CD4-positive, alpha-beta T cell treated with Interferon alpha-2 for 1 hour (primary cell): ENCODE results near the gene SLC12A9.

ENCODE experiments used
- DNase-seq, 2 donors: peaks; one replicate each; pipeline ENCODE4 v3.0.0-alpha.2; 2020 to 2022

The SLC12A9 gene

DNA sequence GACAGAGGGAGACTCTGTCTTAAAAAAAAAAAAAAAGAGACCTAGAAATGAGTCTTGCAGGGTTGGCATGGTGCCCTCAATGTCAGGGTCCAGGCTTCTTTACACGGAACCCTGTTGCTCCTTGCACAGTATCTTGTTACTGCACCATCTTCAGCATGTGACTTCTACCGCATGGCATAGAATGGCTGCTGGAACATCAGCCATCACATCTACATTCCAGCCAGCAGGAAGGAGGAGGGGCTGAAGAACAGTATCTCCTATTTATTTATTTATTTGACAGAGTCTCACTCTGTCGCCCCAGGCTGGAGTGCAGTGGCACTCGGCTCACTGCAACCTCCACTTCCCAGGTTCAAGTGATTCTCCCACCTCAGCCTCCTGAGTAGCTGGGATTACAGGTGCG lies 46.9 kb downstream of the SLC12A9 start:
- DNase-seq, result no peak

DNA sequence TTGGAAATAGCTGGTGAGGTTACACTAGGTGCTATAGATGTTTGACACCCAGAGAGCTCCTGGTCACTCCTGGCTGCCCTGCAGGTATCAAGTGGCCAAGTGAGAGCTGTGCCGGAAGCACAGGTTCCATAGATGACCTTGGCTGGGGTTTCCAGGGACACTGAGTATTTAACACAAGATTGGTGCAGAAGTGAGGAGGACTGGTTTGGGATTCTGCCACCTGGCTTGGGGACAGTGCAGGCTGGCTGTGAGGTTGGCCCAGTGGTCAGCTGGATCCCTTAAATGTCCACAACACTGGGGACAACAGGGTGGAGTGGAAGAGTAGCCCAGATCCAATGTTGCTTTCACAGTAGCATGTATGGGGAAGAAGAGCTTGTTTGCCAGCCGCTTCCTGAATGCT lies 48.5 kb downstream of the SLC12A9 start:
- no peak for DNase-seq

DNA sequence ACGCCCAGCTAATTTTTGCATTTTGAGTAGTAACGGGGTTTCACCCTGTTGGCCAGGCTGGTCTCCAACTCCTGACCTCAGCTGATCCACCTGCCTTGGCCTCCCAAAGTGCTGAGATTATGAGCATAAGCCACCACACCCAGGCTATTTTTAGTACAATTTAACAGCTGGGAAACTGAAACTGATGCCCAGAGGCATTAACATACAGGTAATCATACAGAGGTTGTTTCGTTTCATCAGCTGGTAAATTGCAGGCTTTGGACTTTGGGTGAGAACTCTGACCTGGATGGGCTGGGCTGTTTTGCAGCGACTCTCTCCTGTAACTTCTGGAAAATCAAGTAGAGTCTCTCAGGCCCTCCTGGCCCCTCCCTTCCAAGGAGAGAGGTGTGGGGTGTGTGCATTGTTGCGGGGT lies 49.4 kb downstream of the SLC12A9 start:
- no peak for DNase-seq

DNA sequence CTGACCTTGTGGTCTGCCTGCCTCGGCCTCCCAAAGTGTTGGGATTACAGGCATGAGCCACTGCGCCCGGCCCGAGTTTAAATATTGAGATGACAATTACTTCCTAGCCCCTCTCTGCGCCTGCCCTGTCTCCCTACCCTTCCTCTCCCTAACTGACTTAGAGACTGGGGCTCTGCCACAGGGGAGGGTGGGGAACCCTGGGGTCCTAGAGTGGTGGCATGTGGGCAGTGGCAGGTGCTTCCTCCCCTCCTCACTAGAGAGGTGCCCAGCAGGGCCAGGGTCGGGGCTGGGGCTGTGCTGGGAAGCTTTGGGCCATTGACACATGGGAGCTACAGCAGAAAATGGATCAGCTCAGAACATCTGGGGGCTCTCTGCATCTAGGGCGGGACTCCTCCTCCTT lies 50.1 kb downstream of the SLC12A9 start:
- no peak for DNase-seq

DNA sequence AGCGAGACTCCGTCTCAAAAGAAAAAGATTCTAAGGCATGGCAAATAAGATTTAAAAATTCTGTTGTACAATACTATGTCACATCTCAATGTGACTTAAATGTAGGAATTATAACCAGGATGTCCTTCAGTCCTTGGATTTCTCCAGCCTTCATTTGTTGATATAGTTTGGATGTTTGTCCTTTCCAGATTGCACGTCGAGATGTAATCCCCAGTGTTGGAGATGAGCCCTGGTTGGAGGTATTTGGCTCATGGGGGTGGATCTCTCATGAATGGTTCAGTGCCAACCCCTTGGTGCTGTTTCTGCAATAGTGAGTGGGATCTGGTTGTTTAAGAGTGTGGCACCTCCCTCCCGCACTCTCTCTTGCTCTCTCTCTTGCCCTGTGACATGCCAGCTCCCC lies 56.0 kb downstream of the SLC12A9 start:
- no peak for DNase-seq

DNA sequence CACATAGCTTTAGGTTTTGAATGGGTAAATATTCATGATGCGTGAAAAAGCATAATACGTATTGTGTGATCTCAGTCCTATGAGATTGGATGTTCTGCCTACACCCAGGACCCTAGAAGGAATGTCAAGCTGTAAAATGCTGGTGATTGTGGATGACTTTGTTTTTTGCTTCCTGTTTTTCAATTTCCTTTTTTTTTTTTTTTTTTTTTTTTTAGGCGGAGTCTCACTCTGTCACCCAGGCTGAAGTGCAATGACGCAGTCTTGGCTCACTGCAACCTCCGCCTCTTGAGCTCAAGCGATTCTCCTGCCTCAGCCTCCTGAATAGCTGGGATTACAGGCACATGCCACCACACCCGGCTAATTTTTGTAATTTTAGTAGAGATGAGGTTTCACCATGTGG lies 57.9 kb downstream of the SLC12A9 start:
- peak in 1 of 2 donors; percentile 40 for DNase-seq

DNA sequence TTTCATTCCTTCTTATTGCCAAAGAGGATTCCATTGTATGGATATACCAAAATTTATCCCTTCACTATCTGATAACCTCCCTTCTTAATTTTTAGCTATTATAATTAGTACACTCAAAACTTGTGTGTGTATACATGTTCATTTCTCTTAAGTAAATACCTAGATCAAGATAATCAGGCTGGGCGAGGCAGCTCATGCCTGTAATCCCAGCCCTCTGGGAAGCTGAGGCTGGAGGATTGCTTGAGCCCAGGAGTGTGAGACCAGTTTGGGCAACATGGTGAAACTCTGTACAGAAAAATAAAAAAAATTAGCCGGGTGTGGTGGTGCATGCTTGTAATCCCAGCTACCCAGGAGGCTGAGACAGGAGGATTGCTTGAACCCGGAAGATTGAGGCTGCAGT lies 59.0 kb downstream of the SLC12A9 start:
- no peak for DNase-seq

DNA sequence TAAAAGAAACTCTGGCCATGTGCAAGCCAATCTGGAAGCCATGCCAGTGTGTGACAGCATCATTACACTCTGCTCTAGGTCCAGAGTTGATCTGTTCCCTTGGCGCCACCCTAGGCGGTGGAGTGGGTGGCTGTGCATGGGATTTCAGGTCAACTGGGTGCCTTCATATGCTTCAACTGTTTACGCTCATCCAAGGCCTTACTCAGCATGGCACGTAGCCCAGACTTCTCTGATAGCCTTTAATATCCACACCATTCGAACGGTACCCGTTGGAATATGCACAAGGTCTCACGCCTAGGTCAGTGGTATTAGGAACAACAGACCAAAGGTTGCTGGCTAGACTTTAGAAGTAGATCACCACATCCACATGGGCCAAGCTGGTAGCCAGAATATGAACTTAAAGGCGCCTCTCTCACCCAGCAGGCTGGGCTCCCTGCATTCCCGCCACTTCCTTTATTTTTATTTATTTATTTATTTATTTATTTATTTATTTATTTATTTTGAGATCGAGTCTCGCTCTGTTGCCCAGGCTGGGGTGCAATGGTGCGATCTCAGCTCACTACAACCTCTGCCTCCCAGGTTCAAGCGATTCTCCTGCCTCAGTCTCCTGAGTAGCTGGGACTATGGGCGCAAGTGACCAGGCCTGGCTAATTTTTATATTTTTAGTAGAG lies 61.8 kb downstream of the SLC12A9 start:
- no peak for DNase-seq

DNA sequence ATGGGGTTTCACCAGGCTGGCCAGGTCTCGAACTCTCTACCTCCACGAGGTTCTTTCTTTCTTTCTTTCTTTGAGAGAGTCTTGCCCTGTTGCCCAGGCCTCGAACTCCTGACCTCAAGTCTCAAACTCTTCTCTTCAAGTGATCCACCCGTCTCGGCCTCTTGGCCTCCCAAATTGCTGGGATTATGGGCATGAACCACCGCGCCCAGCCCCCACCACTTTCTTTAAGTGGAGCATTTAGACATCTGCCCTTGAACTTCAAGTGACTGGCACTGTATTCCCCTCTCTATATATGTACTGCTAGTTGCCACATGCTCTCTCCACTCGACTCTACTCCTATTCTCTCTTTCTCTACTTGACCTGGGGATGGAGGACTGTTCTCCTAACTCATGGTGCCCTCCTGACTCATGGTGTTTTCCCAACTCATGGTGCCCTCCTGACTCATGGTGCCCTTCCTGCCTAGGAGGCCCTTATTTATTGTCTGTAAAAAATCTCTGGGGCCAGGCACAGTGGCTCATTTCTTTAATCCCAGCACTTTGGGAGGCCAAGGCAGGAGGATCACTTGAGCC lies 62.5 kb downstream of the SLC12A9 start:
- peak in 1 of 2 donors; percentile 39 for DNase-seq
